Fibroblast of lung (primary cell): ENCODE measurements around the gene UVRAG. TPM values are rescaled to one million over a fixed set of nuclear protein-coding genes. Genes with fewer than 3 reads are reported as not detected.
A peak's percentile ranks its signal among the peaks of the same experiment; 100 is the strongest.
"Not testable (repeated sequence)": the region's sequence is repeated elsewhere in the genome, so short reads cannot be mapped to it uniquely, and the experiment has no call there.

Experiments
- DNase-seq, 2 donors: peaks; one replicate each; pipeline versions ENCODE4 v3.0.0 to v3.0.0-alpha.2; 2010; ENCODE audit warnings: low read depth in 2 of 2
- H2AFZ ChIP-seq: 2 replicates; pipeline ENCODE4 v1.5.1; 2012; ENCODE audit warnings: low read length, control low read depth, inconsistent platforms
- H3K27ac ChIP-seq: 2 replicates; pipeline ENCODE4 v1.5.1; 2011; ENCODE audit warnings: low read length, control low read depth; ENCODE audit not compliant: insufficient read depth
- H3K27me3 ChIP-seq: 2 replicates; pipeline ENCODE4 v1.5.1; 2011; ENCODE audit warnings: mild to moderate bottlenecking, low read length; ENCODE audit not compliant: control insufficient read depth, insufficient read depth
- H3K36me3 ChIP-seq: 2 replicates; pipeline ENCODE4 v1.5.1; 2011; ENCODE audit warnings: low read length; ENCODE audit not compliant: control insufficient read depth, insufficient read depth
- H3K4me1 ChIP-seq: 2 replicates; pipeline ENCODE4 v1.5.1; 2011; ENCODE audit warnings: low read length; ENCODE audit not compliant: control insufficient read depth, insufficient read depth; ENCODE audit errors: extremely low read depth
- H3K4me2 ChIP-seq: 2 replicates; pipeline ENCODE4 v1.5.1; 2011; ENCODE audit warnings: low read length, control low read depth; ENCODE audit not compliant: insufficient read depth; ENCODE audit errors: extremely low read depth
- H3K4me3 ChIP-seq, 4 experiments: fragments of 200-600 bp in 1 of 4; sonication (generic) in 1 of 4; replicated peaks in 1 of 4; 2 replicates each; pipeline ENCODE4 v1.5.1; 2011 to 2016; ENCODE audit warnings: low read length in 4 of 4, low read depth in 3 of 4, mild to moderate bottlenecking in 3 of 4, control low read depth in 2 of 4, inconsistent platforms in 1 of 4, mixed read lengths in 1 of 4; ENCODE audit not compliant: insufficient read depth in 1 of 4; ENCODE audit errors: control extremely low read depth in 1 of 4
- H3K79me2 ChIP-seq: 2 replicates; pipeline ENCODE4 v1.5.1; 2012; ENCODE audit warnings: mild to moderate bottlenecking, low read length, inconsistent platforms; ENCODE audit not compliant: control insufficient read depth, insufficient read depth
- H3K9ac ChIP-seq: 2 replicates; pipeline ENCODE4 v1.5.1; 2011; ENCODE audit warnings: mild to moderate bottlenecking, low read length, control low read depth; ENCODE audit not compliant: insufficient read depth
- H3K9me3 ChIP-seq: 2 replicates; pipeline ENCODE4 v1.5.1; 2012; ENCODE audit warnings: low read depth, low read length; ENCODE audit not compliant: control insufficient read depth, insufficient read depth
- H4K20me1 ChIP-seq: 2 replicates; pipeline ENCODE4 v1.5.1; 2011; ENCODE audit warnings: low read length; ENCODE audit not compliant: control insufficient read depth, insufficient read depth; ENCODE audit errors: extremely low read depth
- CTCF ChIP-seq, 2 donors: IDR thresholded peaks in 1 of 2; conservative IDR thresholded peaks in 1 of 2; 1 replicate in 1 of 2; 2 replicates in 1 of 2; pipeline ENCODE4 v1.5.1; 2011 to 2012; ENCODE audit warnings: low read length in 2 of 2, control low read depth in 1 of 2, inconsistent platforms in 1 of 2, low read depth in 1 of 2, mild to moderate bottlenecking in 1 of 2
- EZH2 ChIP-seq: IDR thresholded peaks from 2 replicates; pipeline ENCODE4 v1.5.1; 2012; ENCODE audit warnings: low read length, control low read depth, mild to moderate bottlenecking; ENCODE audit errors: missing control alignments
- polyA plus RNA-seq, 2 donors: library from polyadenylated mRNA; depleted of rRNA in 1 of 2; stranded (reverse) in 1 of 2; unstranded in 1 of 2; fragments of >200 nt; gene quantifications; 2 replicates each; pipeline ENCODE4 v1.2.1, GENCODE V29; 2011 to 2012; ENCODE audit warnings: missing spikeins in 1 of 2
- total RNA-seq: library from RNA; depleted of rRNA; stranded (reverse); fragments of >200 nt; gene quantifications from 2 replicates; pipeline ENCODE4 v1.2.1, GENCODE V29; 2014

The UVRAG gene
- total and polyA plus RNA-seq, 2 donors (not counting 1 experiment from before 2014, with no cell fraction given): 15.8 to 22.1 TPM

- no peak for TF ChIP-seq EZH2
- no peak for TF ChIP-seq CTCF (conservative IDR thresholded peaks at IDR 0.05 in 1 of 2, IDR thresholded peaks at IDR 0.05 in 1 of 2; ENCODE audit: low read depth in 1 of 2, low read length in 2 of 2)
- no peaks in the 10 kb centered on the region for H3K27me3 ChIP-seq
- H4K20me1 ChIP-seq: no peaks in the 10 kb centered on the region
- H3K36me3 ChIP-seq: no peaks in the 10 kb centered on the region
- H3K4me2 ChIP-seq: peak overlapping the region; percentile 1
- H2AFZ ChIP-seq: no peak overlapping the region
- no peak overlapping the region for H3K9ac ChIP-seq
- no peak overlapping the region for H3K4me3 ChIP-seq
- peak overlapping the region; percentile 5 for H3K27ac ChIP-seq
- peak in 1 of 2 donors; percentile 68 for DNase-seq
- peaks cover 10% of the 10 kb centered on the region for H3K4me1 ChIP-seq
- no peaks in the 10 kb centered on the region for H3K79me2 ChIP-seq
- H3K9me3 ChIP-seq: no peaks in the 10 kb centered on the region
Observed at GRCh38 chr11:76074148-76075095, 259.4 kb downstream of the UVRAG start.

- Histone ChIP-seq H3K4me1 (peaks cover 10% of the 10 kb centered on the region), H3K27ac (no peak overlapping the region), H3K9me3 (no peaks in the 10 kb centered on the region), H3K36me3 (no peaks in the 10 kb centered on the region), H3K4me2 (no peak overlapping the region), H3K27me3 (no peaks in the 10 kb centered on the region), H3K9ac (no peak overlapping the region), H4K20me1 (no peaks in the 10 kb centered on the region), H2AFZ (no peak overlapping the region), H3K4me3 (no peak overlapping the region), H3K79me2 (no peaks in the 10 kb centered on the region)
- TF ChIP-seq CTCF (conservative IDR thresholded peaks at IDR 0.05 in 1 of 2, IDR thresholded peaks at IDR 0.05 in 1 of 2; ENCODE audit: low read depth in 1 of 2, low read length in 2 of 2) (no peak), EZH2 (no peak)
- peak in 1 of 2 donors; percentile 64 for DNase-seq
Observed at GRCh38 chr11:76075716-76076115, 260.7 kb downstream of the UVRAG start.

GRCh38 chr11:76076253-76076652, 261.2 kb downstream of the UVRAG start:
- H3K36me3 ChIP-seq, H3K4me2 ChIP-seq, DNase-seq, H3K4me1 ChIP-seq, H4K20me1 ChIP-seq, H3K9ac ChIP-seq, H3K9me3 ChIP-seq, H3K79me2 ChIP-seq, H2AFZ ChIP-seq, H3K4me3 ChIP-seq, H3K27ac ChIP-seq, H3K27me3 ChIP-seq: not testable (repeated sequence)
